Endothelial cell of umbilical vein (primary cell): ENCODE results near the gene UBR4. TPM values are rescaled to one million over a fixed set of nuclear protein-coding genes. Genes with fewer than 3 reads are reported as not detected.

Source experiments
- BruUV-seq: library from RNA; stranded (reverse); fragments of 400-500 nt; replicated peaks from 2 replicates; lab custom pipeline; 2021; lab: Mats Ljungman, UMichigan
- CTCF ChIA-PET: fragments of 300-600, 350-600 bp; sonication (Branson Sonifier 250); formaldehyde crosslinking; loops from one replicate; lab custom pipeline; 2021; ENCODE audit warnings: antibody characterized with exemption, inconsistent platforms; lab: Charles Lee
- POLR2A ChIA-PET: fragments of 300-600, 350-600 bp; sonication (Branson Sonifier 250); formaldehyde crosslinking; loops from one replicate; lab custom pipeline; 2021; ENCODE audit warnings: antibody characterized with exemption, inconsistent platforms; lab: Charles Lee
- DNase-seq: peaks from one replicate; pipeline ENCODE4 v3.0.0-alpha.2; 2011; ENCODE audit warnings: low read depth, low spot score
- FAIRE-seq: peaks from 2 replicates; lab custom pipeline; 2011; peaks lifted over from hg19 to GRCh38; lab: Jason Lieb, UNC
- H2AFZ ChIP-seq: 2 replicates; pipeline ENCODE4 v1.6.0; 2012; ENCODE audit warnings: low read depth, low read length, control low read depth, inconsistent platforms
- H3K27ac ChIP-seq: 2 replicates; pipeline ENCODE4 v1.5.1; 2011; ENCODE audit warnings: low read depth, mild to moderate bottlenecking, control low read depth, low read length, moderate library complexity; ENCODE audit not compliant: insufficient read depth
- H3K27me3 ChIP-seq, 2 experiments: 2 replicates each; pipeline versions ENCODE4 v1.6.0 to v1.6.1; 2011; ENCODE audit warnings: low read length in 2 of 2, mixed read lengths in 1 of 2; ENCODE audit not compliant: control insufficient read depth in 2 of 2, insufficient read depth in 2 of 2
- H3K36me3 ChIP-seq, 2 experiments: 2 replicates in 1 of 2; 3 replicates in 1 of 2; pipeline ENCODE4 v1.5.1; 2011; ENCODE audit warnings: low read length in 2 of 2, mild to moderate bottlenecking in 1 of 2, moderate library complexity in 1 of 2; ENCODE audit not compliant: control insufficient read depth in 2 of 2, insufficient read depth in 2 of 2; ENCODE audit errors: extremely low read depth in 1 of 2
- H3K4me1 ChIP-seq: 3 replicates; pipeline ENCODE4 v1.5.1; 2011; ENCODE audit warnings: mild to moderate bottlenecking, low read length; ENCODE audit not compliant: control insufficient read depth, insufficient read depth; ENCODE audit errors: extremely low read depth
- H3K4me2 ChIP-seq: 2 replicates; pipeline ENCODE4 v1.6.1; 2011; ENCODE audit warnings: low read length, control low read depth, mixed read lengths; ENCODE audit not compliant: insufficient read depth
- H3K4me3 ChIP-seq, 3 experiments: fragments of 200-600 bp in 1 of 3; sonication (generic), shearing (Covaris generic) in 1 of 3; replicated peaks in 1 of 3; 2 replicates each; pipeline ENCODE4 v1.5.1; 2011 to 2016; ENCODE audit warnings: control low read depth in 3 of 3, low read length in 3 of 3, mild to moderate bottlenecking in 2 of 3, inconsistent platforms in 1 of 3, low read depth in 1 of 3, moderate library complexity in 1 of 3; ENCODE audit not compliant: insufficient read depth in 1 of 3
- H3K79me2 ChIP-seq: 2 replicates; pipeline ENCODE4 v1.6.0; 2012; ENCODE audit warnings: low read length, inconsistent platforms; ENCODE audit not compliant: control insufficient read depth, insufficient read depth
- H3K9ac ChIP-seq: replicated peaks from 2 replicates; pipeline ENCODE3; 2011; ENCODE audit warnings: low read length, control low read depth; ENCODE audit not compliant: insufficient read depth; ENCODE audit errors: extremely low read depth
- H3K9me1 ChIP-seq: replicated peaks from 3 replicates; pipeline ENCODE4 v1.6.0; 2011; ENCODE audit warnings: mild to moderate bottlenecking, low read length; ENCODE audit not compliant: control insufficient read depth, insufficient read depth; ENCODE audit errors: extremely low read depth
- H3K9me3 ChIP-seq: replicated peaks from 2 replicates; pipeline ENCODE4 v1.5.1; 2012; ENCODE audit warnings: low read length, inconsistent platforms; ENCODE audit not compliant: control insufficient read depth, insufficient read depth
- H4K20me1 ChIP-seq: replicated peaks from 2 replicates; pipeline ENCODE3; 2011; ENCODE audit warnings: mild to moderate bottlenecking, low read length; ENCODE audit not compliant: control insufficient read depth, insufficient read depth; ENCODE audit errors: extremely low read depth
- CTCF ChIP-seq, 2 donors: IDR thresholded peaks; 1 replicate in 1 of 2; 2 replicates in 1 of 2; pipeline ENCODE4 v1.5.1; 2011; ENCODE audit warnings: low read length in 2 of 2, mild to moderate bottlenecking in 2 of 2, moderate library complexity in 2 of 2, control low read depth in 1 of 2, inconsistent platforms in 1 of 2, low read depth in 1 of 2; ENCODE audit not compliant: insufficient read depth in 1 of 2; ENCODE audit errors: extremely low read depth in 1 of 2
- EZH2 ChIP-seq: IDR thresholded peaks from 2 replicates; pipeline ENCODE4 v1.6.1; 2012; ENCODE audit warnings: borderline replicate concordance, low read depth, mild to moderate bottlenecking, moderate library complexity, low read length, inconsistent platforms; ENCODE audit not compliant: severe bottlenecking
- FOS ChIP-seq: IDR thresholded peaks from 2 replicates; pipeline ENCODE4 v1.6.1; 2011; ENCODE audit warnings: mild to moderate bottlenecking, low read length, moderate library complexity, borderline replicate concordance; ENCODE audit not compliant: insufficient read depth
- GATA2 ChIP-seq: IDR thresholded peaks from 2 replicates; pipeline ENCODE4 v1.7.0; 2011; ENCODE audit warnings: low read depth, mild to moderate bottlenecking, moderate library complexity, mixed read lengths, low read length; ENCODE audit not compliant: insufficient read length, insufficient read depth
- JUN ChIP-seq: IDR thresholded peaks from 2 replicates; pipeline ENCODE4 v1.6.1; 2011; ENCODE audit warnings: borderline replicate concordance, low read depth; ENCODE audit not compliant: insufficient read length, insufficient read depth
- MYC ChIP-seq: IDR thresholded peaks from one replicate; pipeline ENCODE4 v1.6.1; 2011; ENCODE audit warnings: mild to moderate bottlenecking, low read depth, low read length
- POLR2A ChIP-seq: IDR thresholded peaks from 2 replicates; pipeline ENCODE4 v1.6.1; 2012; ENCODE audit warnings: low read depth, mild to moderate bottlenecking, control low read depth, low read length
- POLR2AphosphoS5 ChIP-seq: IDR thresholded peaks from 2 replicates; pipeline ENCODE4 v1.6.1; 2012; ENCODE audit warnings: low read depth, mild to moderate bottlenecking, control low read depth, low read length, moderate library complexity; ENCODE audit not compliant: insufficient read depth
- dilution Hi-C: fragments of 300-500 bp; cut with MboI; formaldehyde crosslinking; loops from one replicate; pipeline ENCODE4 v1.15.0; 2019; ENCODE audit warnings: low sequenced_read_pairs; ENCODE audit not compliant: extremely low pct_ligation_motif_present
- intact Hi-C: fragments of 100-400 bp; cut with micrococcal nuclease; formaldehyde crosslinking; loops from one replicate; pipeline ENCODE4 v1.10.0; 2022
- polyA plus RNA-seq, 4 experiments: library from polyadenylated mRNA; depleted of rRNA in 3 of 4; stranded (reverse) in 3 of 4; unstranded in 1 of 4; fragments of >200 nt; gene quantifications; 2 replicates each; pipeline versions ENCODE4 v1.2.1 to v1.2.3, GENCODE V29; 2011 to 2012; ENCODE audit warnings: missing spikeins in 1 of 4
- total RNA-seq: library from RNA; stranded (reverse); gene quantifications from 2 replicates; pipeline ENCODE4 v1.2.3, GENCODE V29; 2021
- TF ChIP-seq, protein P1 (sequence below): IDR thresholded peaks from 2 replicates; pipeline ENCODE4 v1.6.1; 2011; ENCODE audit not compliant: insufficient read depth, insufficient read length

The UBR4 gene
- total and polyA plus RNA-seq, 2 donors (not counting 3 experiments of a cell fraction or from before 2014, with no cell fraction given): 125 to 150 TPM

DNA sequence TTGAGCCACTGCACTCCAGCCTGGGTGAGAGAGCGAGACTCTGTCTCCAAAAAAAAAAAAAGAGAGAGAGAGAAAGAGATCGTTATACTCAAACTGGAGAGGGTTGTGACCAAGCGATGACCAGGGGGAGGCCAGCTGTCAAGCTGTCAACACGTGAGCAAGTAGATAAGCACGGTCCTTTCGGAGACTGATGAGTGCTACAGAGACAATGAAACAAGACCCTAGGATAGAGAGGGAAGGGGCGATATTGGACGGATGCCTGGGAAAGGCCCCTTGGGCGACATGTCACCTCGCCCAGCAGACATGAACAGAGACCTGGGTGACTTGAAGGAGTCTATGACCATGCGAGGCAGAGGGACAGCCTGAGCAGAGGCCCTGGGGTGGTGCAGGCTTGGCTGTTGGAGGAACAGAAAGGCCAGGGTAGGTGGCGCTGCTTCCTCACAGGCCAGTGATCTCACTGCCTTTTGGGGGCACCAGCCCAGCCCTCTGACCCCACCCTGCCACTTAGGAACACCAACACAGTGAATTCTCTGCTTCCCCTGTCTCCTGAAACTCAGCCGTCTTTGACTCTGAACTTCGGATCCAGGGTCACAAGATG is 152.8 kb downstream of the UBR4 start:
- H3K4me3 ChIP-seq: no peak overlapping the region
- intact Hi-C loops: no loop called here
- dilution Hi-C loops: no loop called here
- POLR2A ChIA-PET: no interaction called here
- no peaks in the 10 kb centered on the region for H3K9me1 ChIP-seq
- no peaks in the 10 kb centered on the region for H4K20me1 ChIP-seq
- H3K4me1 ChIP-seq: no peaks in the 10 kb centered on the region
- TF ChIP-seq GATA2 (no peak), CTCF (IDR thresholded peaks at IDR 0.05; ENCODE audit: extremely low read depth in 1 of 2, insufficient read depth in 1 of 2, low read depth in 1 of 2, low read length in 2 of 2) (no peak), JUN (no peak), POLR2A (no peak), MYC (no peak), FOS (no peak), EZH2 (no peak), POLR2AphosphoS5 (no peak)
- TF ChIP-seq, protein P1, sequence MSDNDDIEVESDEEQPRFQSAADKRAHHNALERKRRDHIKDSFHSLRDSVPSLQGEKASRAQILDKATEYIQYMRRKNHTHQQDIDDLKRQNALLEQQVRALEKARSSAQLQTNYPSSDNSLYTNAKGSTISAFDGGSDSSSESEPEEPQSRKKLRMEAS: no peak
- H3K27ac ChIP-seq: no peak overlapping the region
- H3K79me2 ChIP-seq: no peaks in the 10 kb centered on the region
- no peak overlapping the region for H2AFZ ChIP-seq
- CTCF ChIA-PET: interaction anchor here (0.9 kb wide), 1 partner anchor 102 kb away, joined by 3 read pairs; no protein-coding TSS in a partner anchor
- no peaks in the 10 kb centered on the region for H3K9me3 ChIP-seq
- FAIRE-seq (no peak), DNase-seq (no peak)
- H3K9ac ChIP-seq: no peak overlapping the region
- H3K27me3 ChIP-seq: peaks cover 6 to 9% of the 10 kb centered on the region in 2 experiments
- H3K36me3 ChIP-seq: no peaks in the 10 kb centered on the region
- H3K4me2 ChIP-seq: no peak overlapping the region
- BruUV-seq: no TSS peak
